GM18499 (cell line): ENCODE results near the gene CASQ2.
A peak's percentile ranks its signal among the peaks of the same experiment; 100 is the strongest.
"Not testable (repeated sequence)": the region's sequence is repeated elsewhere in the genome, so short reads cannot be mapped to it uniquely, and the experiment has no call there.

Experiments
- ATAC-seq: cut with Tn5 transposase; IDR thresholded peaks from one replicate; pipeline ENCODE4 v1.9.1; 2021; ENCODE audit warnings: moderate number of reproducible peaks; ENCODE audit not compliant: insufficient read depth, unreplicated experiment

Gene CASQ2

DNA sequence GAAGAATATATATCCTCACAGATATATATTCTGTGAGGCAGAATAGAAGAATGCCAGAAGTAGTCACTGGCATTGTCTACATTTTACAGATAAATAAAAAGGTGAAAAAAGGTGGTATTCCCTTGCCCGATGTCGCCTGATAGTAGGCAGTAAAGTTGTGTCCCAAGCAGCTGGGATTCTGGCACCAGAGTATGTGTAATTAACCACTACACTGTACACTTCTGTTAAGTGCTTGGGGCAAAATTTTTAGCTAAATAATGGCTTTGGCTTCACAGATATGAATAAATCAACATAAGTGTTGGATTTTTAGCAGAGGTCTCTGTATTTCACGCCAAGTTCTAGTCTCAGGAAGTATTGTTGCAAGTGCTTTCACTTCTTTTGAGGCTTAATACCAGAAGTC lies 13.3 kb upstream of the CASQ2 start:
- no peak for ATAC-seq

GRCh38 chr1:115781343-115781742 lies 12.8 kb upstream of the CASQ2 start:
- no peak for ATAC-seq

DNA sequence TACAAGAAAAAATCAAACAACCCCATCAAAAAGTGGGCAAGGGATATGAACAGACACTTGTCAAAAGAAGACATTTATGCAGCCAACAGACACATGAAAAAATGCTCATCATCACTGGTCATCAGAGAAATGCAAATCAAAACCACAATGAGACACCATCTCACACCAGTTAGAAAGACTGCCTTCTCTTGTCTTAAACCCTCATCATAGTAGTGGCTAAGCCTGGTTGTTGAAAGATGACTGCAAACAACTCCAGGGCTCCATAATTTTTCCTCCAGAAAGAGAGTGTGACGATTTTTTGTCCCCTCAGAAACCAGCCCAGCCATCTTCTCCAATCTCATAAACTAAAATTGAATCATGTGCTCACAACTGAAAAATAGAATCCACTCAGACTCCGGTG lies 12.1 kb upstream of the CASQ2 start:
- not testable (repeated sequence) for ATAC-seq

DNA sequence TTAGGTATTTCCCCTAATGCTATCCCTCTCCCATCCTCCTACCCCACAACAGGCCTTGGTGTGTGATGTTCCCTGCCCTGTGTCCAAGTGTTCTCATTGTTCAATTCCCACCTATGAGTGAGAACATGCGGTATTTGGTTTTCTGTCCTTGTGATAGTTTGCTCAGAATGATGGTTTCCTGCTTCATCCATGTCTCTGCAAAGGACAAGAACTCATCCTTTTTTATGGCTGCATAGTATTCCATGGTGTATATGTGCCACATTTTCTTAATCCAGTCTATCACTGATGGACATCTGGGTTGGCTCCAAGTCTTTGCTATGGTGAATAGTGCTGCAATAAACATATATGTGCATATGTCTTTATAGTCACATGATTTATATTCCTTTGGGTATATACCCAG lies 10.6 kb upstream of the CASQ2 start:
- not testable (repeated sequence) for ATAC-seq

GRCh38 chr1:115771847-115772457 lies 3.4 kb upstream of the CASQ2 start:
- ATAC-seq: peak; percentile 76

DNA sequence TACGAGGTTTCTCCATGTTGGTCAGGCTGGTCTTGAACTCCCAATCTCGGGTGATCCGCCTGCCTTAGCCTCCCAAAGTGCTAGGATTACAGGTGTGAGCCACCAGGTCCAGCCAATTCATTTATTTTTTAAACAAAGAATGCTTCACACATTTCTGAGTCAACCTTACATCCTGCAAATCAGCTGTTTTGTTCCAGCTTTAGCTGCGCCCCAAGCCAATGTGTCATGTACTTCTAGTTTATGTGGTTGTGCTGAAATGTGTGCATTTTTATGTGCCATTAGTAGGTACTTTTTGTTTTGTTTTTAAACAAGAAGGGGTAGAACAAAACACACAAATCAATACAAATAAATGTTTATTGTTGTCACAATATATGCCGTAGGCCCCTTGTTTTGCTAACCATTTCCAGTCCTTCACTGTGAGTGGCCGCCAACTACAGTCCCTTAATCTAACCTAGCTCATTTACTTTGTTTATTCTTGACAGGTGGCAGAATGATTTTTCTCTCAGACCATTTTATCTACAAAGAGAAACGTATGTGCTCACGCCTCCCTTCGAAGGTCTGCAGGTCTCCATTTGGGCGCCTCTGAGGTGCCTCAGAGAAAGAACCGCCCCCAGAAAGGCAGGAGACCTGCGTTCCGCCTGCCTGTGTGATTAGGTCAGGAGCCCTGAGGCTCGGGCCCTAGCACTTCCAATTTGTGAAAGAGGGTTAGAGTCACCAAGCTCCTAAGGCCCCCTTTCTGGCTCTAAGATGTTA lies 2.8 kb upstream of the CASQ2 start:
- no peak for ATAC-seq

DNA sequence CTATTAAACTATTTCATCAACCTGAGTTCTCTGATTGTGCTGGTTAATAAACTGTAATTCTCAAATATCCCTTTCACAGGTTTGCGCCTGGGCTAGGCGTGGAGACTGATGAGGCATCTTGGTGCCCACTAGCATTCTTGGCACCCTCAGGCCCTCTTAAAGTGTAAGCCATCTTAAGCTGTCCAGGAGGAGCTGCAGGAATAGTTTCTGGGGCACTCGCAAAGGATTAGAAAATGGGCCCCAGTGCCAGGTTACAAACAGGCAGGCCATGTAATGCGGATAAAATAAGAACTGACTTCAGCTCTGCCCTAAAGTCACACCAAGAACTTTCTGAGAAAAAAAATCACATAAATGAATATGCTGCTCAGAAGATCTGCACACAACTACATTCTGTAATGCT lies 1.1 kb downstream of the CASQ2 start:
- no peak for ATAC-seq

DNA sequence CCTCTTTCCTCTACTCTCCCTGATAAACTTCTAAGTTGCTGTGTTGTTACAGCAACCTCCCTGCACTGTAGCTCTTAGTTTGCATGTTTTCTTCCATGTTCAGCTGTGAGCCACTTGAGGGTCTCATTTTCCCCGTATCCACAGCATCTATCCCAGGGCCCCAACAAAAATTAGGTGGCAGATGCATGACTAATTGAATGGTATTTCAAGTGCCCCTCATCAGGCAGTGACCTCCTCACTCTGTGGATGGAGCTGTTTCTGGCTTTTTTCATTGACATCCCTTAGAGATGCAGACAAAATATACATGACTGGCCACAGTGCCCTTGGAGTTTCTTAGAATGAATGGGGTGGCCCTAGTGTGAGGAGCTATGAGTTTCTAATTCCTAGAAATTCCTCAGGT lies 3.4 kb downstream of the CASQ2 start:
- no peak for ATAC-seq

- ATAC-seq: no peak
Observed at GRCh38 chr1:115764541-115764940, 4.0 kb downstream of the CASQ2 start.

DNA sequence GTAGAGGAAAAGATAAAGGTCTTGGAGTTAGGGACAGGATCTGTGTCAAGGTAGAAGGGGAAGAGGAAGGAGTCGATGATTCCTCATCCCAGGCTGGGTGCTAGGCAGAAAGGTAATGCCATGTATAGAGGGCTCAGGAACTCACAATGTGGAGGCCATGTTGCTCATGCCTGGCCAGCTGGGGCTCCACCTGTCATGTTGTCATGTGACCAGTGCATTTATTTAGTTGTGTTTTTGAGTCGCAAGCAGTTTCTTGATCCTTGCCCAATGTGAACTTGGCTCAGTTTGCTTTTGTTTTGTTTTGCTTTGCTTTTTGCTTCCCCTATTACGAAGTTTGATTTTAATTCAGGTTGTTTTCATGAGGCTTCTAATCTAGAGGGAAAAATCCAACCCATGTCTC lies 5.7 kb downstream of the CASQ2 start:
- no peak for ATAC-seq

- ATAC-seq: no peak
Observed at GRCh38 chr1:115761601-115762302, 6.8 kb downstream of the CASQ2 start.

GRCh38 chr1:115757856-115758255 lies 10.7 kb downstream of the CASQ2 start:
- ATAC-seq: no peak

DNA sequence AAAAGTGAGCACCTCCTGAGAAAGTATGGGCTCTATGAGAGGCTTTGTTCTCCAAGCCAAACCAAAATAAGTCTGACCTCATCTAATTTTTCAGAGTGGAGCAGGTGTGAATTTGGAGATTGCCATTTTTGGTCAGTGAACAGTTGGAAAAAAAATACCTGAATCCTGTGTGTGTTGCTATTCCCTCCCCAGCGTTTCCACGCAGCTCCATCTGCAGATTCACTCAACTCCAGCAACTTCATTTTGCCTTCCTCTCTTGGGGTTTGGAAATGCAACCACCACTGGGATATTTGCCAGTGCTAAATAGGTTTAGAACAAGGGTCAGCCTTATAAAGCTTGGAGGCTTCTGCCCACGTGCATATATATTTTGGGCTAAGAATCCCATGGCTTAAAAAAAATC lies 11.2 kb downstream of the CASQ2 start:
- no peak for ATAC-seq

DNA sequence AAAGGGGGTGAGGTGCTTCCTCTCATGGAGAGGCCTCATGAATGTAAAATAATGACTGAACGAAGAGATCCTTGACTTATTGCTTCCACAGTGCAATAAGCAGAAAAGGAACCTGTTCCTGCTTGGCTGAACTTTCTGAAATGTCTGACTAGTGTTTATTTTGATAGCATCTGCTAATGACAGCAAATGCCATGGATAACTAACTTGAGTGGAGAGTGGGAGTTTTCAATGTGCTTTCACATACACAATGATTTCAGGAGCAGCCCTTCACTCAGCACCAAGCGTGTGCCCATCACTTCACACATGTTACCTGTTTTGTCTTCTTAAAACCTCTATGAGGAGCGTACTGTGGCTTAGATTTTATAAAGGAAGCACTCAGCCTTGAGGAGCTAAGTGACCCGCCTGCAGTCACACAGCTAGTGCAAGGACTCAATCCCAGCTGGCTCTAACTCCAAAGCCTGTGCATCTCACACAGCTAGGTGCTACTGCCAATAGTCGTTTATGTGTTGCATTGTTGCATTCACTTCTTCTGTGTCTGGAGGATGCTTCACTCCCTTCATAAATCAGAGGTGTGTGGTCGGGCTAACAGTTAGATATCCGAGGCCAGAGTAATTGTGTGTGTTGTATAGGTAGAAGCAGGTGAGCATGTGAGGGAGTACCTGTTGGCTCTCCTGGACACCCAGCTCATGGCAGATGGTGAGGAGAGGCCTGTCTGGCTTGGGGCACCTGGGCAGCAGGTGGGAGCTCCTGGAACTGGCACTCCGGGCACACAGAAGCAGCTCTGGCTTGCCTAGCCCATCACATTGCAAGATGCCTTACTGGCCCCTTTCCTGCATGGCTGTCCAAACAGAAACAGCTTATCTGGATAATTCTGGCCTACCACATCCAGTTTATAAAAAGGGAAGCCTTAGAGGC lies 12.8 kb downstream of the CASQ2 start:
- no peak for ATAC-seq

GRCh38 chr1:115753830-115754229 lies 14.7 kb downstream of the CASQ2 start:
- no peak for ATAC-seq

GRCh38 chr1:115753361-115753760 lies 15.2 kb downstream of the CASQ2 start:
- no peak for ATAC-seq

- no peak for ATAC-seq
Observed at GRCh38 chr1:115748401-115749150, 19.9 kb downstream of the CASQ2 start.

DNA sequence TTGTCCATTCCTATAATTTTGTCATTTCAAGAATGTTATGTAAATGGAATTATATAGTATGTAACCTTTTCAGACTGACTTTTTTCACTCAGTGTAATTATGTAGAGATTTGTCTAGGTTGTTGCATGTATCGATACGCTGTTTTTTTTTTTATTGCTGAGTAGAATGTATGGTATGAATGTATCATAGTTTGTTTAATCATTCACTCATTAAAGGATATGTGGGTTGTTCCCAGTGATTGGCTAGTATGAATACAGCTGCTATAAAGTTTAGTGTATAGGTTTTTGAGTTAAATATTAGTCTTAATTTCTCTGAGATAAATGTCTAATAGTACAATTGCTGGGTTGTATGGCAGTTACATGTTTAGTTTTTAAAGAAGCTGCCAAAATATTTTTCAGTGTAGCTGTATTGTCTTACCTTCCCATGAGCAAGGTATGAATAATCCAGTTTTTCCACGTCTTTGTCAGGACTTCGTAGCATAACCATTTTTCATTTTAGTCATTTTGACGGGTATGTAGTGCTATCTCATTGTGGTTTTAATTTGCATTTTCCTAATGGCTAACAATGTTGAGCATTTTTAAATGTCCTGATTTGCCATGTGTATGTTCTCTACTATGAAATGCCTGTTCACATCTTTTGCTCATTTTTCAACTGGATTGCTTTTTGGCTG lies 22.4 kb downstream of the CASQ2 start:
- no peak for ATAC-seq

- ATAC-seq: no peak
Observed at GRCh38 chr1:115744646-115745275, 23.8 kb downstream of the CASQ2 start.
